ENCODE data around the gene RAB29.
"Not testable (repeated sequence)": the region's sequence is repeated elsewhere in the genome, so short reads cannot be mapped to it uniquely, and the experiment has no call there.

- not testable (repeated sequence) for TF ChIP-seq CTCF (IDR thresholded peaks at IDR 0.05); ZFX (IDR thresholded peaks at IDR 0.05; ENCODE audit: borderline replicate concordance)
These were observed 54.5 kb downstream of the RAB29 start for GRCh38 chr1:205720740-205721139.

All from 22Rv1 (cell line).